ENCODE results near the gene RHOXF2B. TPM values are rescaled to one million over a fixed set of nuclear protein-coding genes. Genes with fewer than 3 reads are reported as not detected.
"Not testable (repeated sequence)": the region's sequence is repeated elsewhere in the genome, so short reads cannot be mapped to it uniquely, and the experiment has no call there.

RHOXF2B gene
- polyA plus RNA-seq, 2 of the 4 experiments (the other 2 are of a cell fraction), result not detected

GRCh38 chrX:120042712-120043111 is 34.8 kb downstream of the RHOXF2B start:
- CTCF ChIA-PET; H3K4me2 ChIP-seq; H3K27ac ChIP-seq; DNase-seq (ENCODE audit: low read depth in 1 of 2, low spot score in 1 of 2); H3K9me3 ChIP-seq; POLR2A ChIA-PET; ATAC-seq; H3K4me1 ChIP-seq; H3K4me3 ChIP-seq; FAIRE-seq: not testable (repeated sequence)
- WGBS (ENCODE audit: missing lambda C conversion rate), result no CpG with 5 or more reads among the region's 6 CpGs

GRCh38 chrX:120042247-120042646 is 35.2 kb downstream of the RHOXF2B start:
- DNase-seq (ENCODE audit: low read depth in 1 of 2, low spot score in 1 of 2); H3K4me1 ChIP-seq; H3K27ac ChIP-seq; H3K4me2 ChIP-seq; FAIRE-seq; POLR2A ChIA-PET; H3K4me3 ChIP-seq; CTCF ChIA-PET; ATAC-seq; H3K9me3 ChIP-seq: not testable (repeated sequence)
- WGBS (ENCODE audit: missing lambda C conversion rate), result no CpG with 5 or more reads among the region's 2 CpGs

DNA sequence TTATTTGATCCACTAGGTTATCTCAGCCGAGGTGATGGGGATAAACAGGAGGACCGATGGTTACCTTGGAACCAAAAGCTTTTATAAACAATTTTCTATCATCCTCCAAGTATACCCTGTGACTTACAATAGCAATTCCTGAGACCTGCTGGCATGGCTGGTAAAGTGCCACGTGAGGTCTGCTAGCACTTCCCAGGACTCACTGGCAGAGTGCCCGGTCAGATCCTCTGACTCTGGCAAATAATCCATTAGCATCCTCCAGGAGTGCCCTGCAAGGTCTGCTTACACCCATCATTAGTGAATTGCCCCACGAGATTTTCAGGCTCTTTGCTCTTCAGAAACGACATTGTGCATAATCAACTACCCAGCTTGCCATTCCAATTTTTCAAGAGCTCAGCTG is 37.3 kb downstream of the RHOXF2B start:
- H3K4me2 ChIP-seq; H3K9me3 ChIP-seq; FAIRE-seq; CTCF ChIA-PET; H3K4me1 ChIP-seq; DNase-seq (ENCODE audit: low read depth in 1 of 2, low spot score in 1 of 2); H3K4me3 ChIP-seq; H3K27ac ChIP-seq; ATAC-seq; POLR2A ChIA-PET: not testable (repeated sequence)
- no CpG with 5 or more reads among the region's 6 CpGs for WGBS (ENCODE audit: missing lambda C conversion rate)

DNA sequence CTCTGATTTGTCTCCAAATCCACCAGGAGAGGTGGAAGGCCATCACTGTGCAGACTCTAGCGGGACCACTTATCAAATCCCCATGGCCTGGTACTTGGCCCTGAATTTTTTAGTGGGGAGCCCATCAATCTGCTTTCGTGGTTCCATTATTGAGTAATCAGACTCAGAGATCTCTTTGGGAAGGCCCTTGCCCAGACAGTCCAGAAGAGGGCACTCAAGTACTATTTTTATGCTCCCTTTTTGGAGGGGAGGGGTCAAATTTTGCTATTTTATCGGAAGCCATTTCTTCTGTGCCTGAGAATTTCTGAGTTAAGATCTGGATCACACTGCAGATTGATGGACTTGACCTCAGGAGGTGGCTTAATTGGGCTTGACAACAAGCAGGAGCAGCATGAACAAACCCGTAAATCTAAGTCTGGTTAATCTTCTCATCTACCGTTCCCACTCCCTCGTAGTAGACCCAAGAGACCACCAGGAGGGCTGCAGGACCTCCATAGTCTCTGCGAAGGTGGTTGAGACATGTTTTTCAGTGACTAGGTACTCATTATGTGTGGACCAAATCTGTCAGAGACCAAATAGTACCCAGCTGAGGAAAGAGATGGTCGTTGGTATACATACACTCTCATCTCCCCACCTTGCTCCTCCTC is 38.3 kb downstream of the RHOXF2B start:
- POLR2A ChIA-PET; H3K27ac ChIP-seq; CTCF ChIA-PET; H3K4me1 ChIP-seq; DNase-seq (ENCODE audit: low read depth in 1 of 2, low spot score in 1 of 2); H3K4me2 ChIP-seq; H3K4me3 ChIP-seq; H3K9me3 ChIP-seq; FAIRE-seq: not testable (repeated sequence)
- peak; percentile 78 to 89; a peak in 5 of 6 replicates for ATAC-seq
- no CpG with 5 or more reads among the region's 8 CpGs for WGBS (ENCODE audit: missing lambda C conversion rate)

DNA sequence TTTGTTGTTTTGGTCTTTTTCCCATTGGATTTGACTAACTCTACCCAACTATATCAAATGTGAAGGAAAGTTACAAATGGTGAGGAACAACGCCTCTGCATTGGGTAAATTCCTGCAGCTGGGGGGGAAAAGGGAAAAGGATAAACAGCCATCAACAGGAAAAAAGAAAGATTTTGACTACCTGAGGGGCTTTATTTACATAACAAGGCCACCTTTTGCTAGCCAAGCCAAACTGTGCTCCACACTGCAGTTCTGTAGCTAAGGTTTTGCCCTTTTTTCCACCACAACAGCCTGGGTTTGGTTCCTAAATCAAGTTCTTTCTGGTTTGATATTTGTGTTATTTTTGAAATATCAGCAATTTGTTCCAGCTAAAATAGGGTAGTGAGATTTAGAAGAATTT is 40.8 kb downstream of the RHOXF2B start:
- H3K9me3 ChIP-seq, result no peaks in the 10 kb centered on the region
- no peak overlapping the region for H3K4me3 ChIP-seq
- TF ChIP-seq EP300 (IDR thresholded peaks at IDR 0.05), result no peak
- no peak for TF ChIP-seq CBX2 (IDR thresholded peaks at IDR 0.05; ENCODE audit: borderline replicate concordance, low read depth)
- TF ChIP-seq EHMT2 (IDR thresholded peaks at IDR 0.05; ENCODE audit: low read depth), result no peak
- no peak for TF ChIP-seq RARB (CRISPR knock-in tag; IDR thresholded peaks at IDR 0.05)
- TF ChIP-seq SMC3 (IDR thresholded peaks at IDR 0.05), result no peak
- TF ChIP-seq HMGXB4 (CRISPR knock-in tag; IDR thresholded peaks at IDR 0.05; ENCODE audit: borderline replicate concordance), result no peak
- TF ChIP-seq MAX (IDR thresholded peaks at IDR 0.05), result no peak
- TF ChIP-seq, protein P1, sequence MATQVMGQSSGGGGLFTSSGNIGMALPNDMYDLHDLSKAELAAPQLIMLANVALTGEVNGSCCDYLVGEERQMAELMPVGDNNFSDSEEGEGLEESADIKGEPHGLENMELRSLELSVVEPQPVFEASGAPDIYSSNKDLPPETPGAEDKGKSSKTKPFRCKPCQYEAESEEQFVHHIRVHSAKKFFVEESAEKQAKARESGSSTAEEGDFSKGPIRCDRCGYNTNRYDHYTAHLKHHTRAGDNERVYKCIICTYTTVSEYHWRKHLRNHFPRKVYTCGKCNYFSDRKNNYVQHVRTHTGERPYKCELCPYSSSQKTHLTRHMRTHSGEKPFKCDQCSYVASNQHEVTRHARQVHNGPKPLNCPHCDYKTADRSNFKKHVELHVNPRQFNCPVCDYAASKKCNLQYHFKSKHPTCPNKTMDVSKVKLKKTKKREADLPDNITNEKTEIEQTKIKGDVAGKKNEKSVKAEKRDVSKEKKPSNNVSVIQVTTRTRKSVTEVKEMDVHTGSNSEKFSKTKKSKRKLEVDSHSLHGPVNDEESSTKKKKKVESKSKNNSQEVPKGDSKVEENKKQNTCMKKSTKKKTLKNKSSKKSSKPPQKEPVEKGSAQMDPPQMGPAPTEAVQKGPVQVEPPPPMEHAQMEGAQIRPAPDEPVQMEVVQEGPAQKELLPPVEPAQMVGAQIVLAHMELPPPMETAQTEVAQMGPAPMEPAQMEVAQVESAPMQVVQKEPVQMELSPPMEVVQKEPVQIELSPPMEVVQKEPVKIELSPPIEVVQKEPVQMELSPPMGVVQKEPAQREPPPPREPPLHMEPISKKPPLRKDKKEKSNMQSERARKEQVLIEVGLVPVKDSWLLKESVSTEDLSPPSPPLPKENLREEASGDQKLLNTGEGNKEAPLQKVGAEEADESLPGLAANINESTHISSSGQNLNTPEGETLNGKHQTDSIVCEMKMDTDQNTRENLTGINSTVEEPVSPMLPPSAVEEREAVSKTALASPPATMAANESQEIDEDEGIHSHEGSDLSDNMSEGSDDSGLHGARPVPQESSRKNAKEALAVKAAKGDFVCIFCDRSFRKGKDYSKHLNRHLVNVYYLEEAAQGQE (IDR thresholded peaks at IDR 0.05), result no peak
- TF ChIP-seq MAFK (IDR thresholded peaks at IDR 0.05; ENCODE audit: partially characterized antibody), result peak; percentile 41
- ChIA-PET CTCF (interaction anchor here (0.7 to 1.8 kb wide), 4 partner anchors 12 to 698 kb away, joined by 3 to 4 read pairs (median 3); no protein-coding TSS in a partner anchor), POLR2A (interaction anchor here (0.7 kb wide), 1 partner anchor 89 kb away, joined by 3 read pairs; no protein-coding TSS in a partner anchor)
- H3K27ac ChIP-seq, result no peak overlapping the region
- no peak for ATAC-seq
- FAIRE-seq, result no peak
- 63% methylated on average over 1 of the region's 1 CpG for WGBS (ENCODE audit: missing lambda C conversion rate)
- H3K4me2 ChIP-seq, result no peak overlapping the region
- DNase-seq (ENCODE audit: low read depth in 1 of 2, low spot score in 1 of 2), result no peak
- H3K4me1 ChIP-seq, result no peaks in the 10 kb centered on the region

- not testable (repeated sequence) for ATAC-seq
- CTCF ChIA-PET, result interaction anchor here (1.0 to 1.8 kb wide), 3 partner anchors 11 to 178 kb away, joined by 3 to 4 read pairs (median 3); no protein-coding TSS in a partner anchor
These were observed 41.8 kb downstream of the RHOXF2B start for GRCh38 chrX:120035522-120036309.

More at GRCh38 chrX:120035522-120036309, 41.8 kb downstream of the RHOXF2B start:
- DNase-seq (ENCODE audit: low read depth in 1 of 2, low spot score in 1 of 2); H3K9me3 ChIP-seq; H3K4me2 ChIP-seq; POLR2A ChIA-PET; H3K4me3 ChIP-seq; H3K4me1 ChIP-seq; H3K27ac ChIP-seq; FAIRE-seq: not testable (repeated sequence)
- 69% methylated on average over 9 of the region's 9 CpGs for WGBS (ENCODE audit: missing lambda C conversion rate)
